Right lobe of liver (tissue), 4 donors: ENCODE data around the gene CD207.

ENCODE experiments used
- POLR2A ChIP-seq: fragments of 450-650 bp; IDR thresholded peaks from one replicate; pipeline ENCODE4 v1.6.1; 2017; ENCODE audit warnings: antibody characterized with exemption, mild to moderate bottlenecking
- TF ChIP-seq, protein P1 (sequence below), 4 donors: fragments of 200-600 bp in 3 of 4; fragments of 450-650 bp in 1 of 4; IDR thresholded peaks; one replicate each; pipeline versions ENCODE4 v1.5.1 to v1.8.0; 2016 to 2022; ENCODE audit warnings: antibody characterized with exemption in 4 of 4, mild to moderate bottlenecking in 2 of 4
- donor health status: DM: no; HTN: no; CAD: no.
- donor health status: DM: no; HTN: no; CAD: no.
- donor health status: DM: no; HTN: yes; CAD: no.

DNA sequence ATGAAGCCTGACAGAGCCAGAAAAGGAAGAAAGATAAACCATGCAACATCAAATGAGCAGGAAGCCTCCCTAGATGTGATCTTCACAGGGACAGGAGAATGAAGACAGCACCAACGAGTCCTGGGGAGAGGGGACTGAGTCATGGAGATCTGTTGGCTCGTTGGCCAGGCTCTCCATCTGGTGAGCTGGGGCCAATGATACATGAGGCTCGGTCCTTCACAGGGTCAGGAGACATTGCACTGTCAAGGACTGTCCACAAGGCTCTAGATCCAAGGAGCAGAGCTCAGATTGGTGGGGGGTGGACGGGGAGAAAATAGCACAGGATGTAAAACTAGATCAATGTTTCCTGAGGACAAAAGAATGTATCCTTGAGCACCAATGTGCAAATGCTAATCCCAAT, 735 bp downstream of the CD207 start:
- TF ChIP-seq, protein P1, sequence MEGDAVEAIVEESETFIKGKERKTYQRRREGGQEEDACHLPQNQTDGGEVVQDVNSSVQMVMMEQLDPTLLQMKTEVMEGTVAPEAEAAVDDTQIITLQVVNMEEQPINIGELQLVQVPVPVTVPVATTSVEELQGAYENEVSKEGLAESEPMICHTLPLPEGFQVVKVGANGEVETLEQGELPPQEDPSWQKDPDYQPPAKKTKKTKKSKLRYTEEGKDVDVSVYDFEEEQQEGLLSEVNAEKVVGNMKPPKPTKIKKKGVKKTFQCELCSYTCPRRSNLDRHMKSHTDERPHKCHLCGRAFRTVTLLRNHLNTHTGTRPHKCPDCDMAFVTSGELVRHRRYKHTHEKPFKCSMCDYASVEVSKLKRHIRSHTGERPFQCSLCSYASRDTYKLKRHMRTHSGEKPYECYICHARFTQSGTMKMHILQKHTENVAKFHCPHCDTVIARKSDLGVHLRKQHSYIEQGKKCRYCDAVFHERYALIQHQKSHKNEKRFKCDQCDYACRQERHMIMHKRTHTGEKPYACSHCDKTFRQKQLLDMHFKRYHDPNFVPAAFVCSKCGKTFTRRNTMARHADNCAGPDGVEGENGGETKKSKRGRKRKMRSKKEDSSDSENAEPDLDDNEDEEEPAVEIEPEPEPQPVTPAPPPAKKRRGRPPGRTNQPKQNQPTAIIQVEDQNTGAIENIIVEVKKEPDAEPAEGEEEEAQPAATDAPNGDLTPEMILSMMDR (IDR thresholded peaks at IDR 0.05): no peak
- TF ChIP-seq POLR2A: no peak
